ENCODE data around the gene CYP2C18. TPM values are rescaled to one million over a fixed set of nuclear protein-coding genes. Genes with fewer than 3 reads are reported as not detected.
"Not testable (repeated sequence)": the region's sequence is repeated elsewhere in the genome, so short reads cannot be mapped to it uniquely, and the experiment has no call there.

CYP2C18 gene
- polyA plus RNA-seq (2013, experiment 1 of 2) = 0.03 TPM
- polyA plus RNA-seq (2013, experiment 2 of 2) = 0.01 TPM

DNA sequence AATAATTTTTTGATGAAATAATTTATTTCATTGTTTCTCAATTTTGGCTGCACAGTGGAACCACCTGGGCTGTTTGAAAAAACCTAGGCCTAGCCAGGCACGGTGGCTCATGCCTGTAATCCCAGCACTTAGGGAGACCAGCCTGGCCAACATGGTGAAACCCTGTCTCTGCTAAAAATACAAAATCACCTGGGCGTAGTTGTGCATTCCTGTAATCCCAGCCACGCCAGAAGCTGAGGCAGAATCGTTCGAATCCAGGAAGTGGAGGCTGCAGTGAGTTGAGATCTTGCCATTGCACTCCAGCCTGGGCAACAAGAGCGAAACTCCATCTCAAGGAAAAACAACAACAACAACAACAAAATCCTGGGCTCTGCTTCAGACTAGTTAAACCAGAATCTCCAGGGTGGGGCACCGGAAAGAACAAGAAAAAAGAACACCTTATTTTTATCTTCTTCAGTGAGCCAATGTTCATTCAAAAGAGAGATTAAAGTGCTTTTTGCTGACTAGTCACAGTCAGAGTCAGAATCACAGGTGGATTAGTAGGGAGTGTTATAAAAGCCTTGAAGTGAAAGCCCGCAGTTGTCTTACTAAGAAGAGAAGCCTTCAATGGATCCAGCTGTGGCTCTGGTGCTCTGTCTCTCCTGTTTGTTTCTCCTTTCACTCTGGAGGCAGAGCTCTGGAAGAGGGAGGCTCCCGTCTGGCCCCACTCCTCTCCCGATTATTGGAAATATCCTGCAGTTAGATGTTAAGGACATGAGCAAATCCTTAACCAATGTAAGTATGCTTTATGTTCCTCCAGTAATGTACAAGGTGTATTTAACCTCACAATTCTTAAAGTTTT, at the start of gene CYP2C18:
CYP2C18 (plus strand) TSS at position 516 of the 841 bp plus-strand sequence; CDS start at position 607, 91 bp downstream.
- no peak for DNase-seq (ENCODE audit: low spot score)
- H3K4me3 ChIP-seq (ENCODE audit: low read length in 2 of 2) = no peak within 1 kb of the TSS
- peaks cover 0 to 2% of the 10 kb centered on the region in 2 donors for H3K4me1 ChIP-seq (ENCODE audit: control insufficient read depth in 2 of 2, insufficient read depth in 1 of 2, low read depth in 1 of 2, low read length in 2 of 2)
- no peak within 1 kb of the TSS for H2AK5ac ChIP-seq (ENCODE audit: low read depth, low read length)
- no peak within 1 kb of the TSS for H3K4me2 ChIP-seq (ENCODE audit: insufficient read depth, low read length, poor library complexity, severe bottlenecking)
- no peak within 1 kb of the TSS for H2AFZ ChIP-seq (ENCODE audit: low read length)
- no peak within 1 kb of the TSS for H4K8ac ChIP-seq (ENCODE audit: low read depth, low read length)
- no peaks in the 10 kb centered on the region for H3K79me1 ChIP-seq (ENCODE audit: low read depth, low read length)
- H3K27me3 ChIP-seq (ENCODE audit: control insufficient read depth in 3 of 3, insufficient read depth in 3 of 3, low read depth in 1 of 3, low read length in 3 of 3) = no peaks in the 10 kb centered on the region
- H2BK12ac ChIP-seq (ENCODE audit: low read length) = no peak within 1 kb of the TSS
- H2BK5ac ChIP-seq (ENCODE audit: low read length) = no peak within 1 kb of the TSS
- H3K36me3 ChIP-seq (replicated peaks in 1 of 2; ENCODE audit: control insufficient read depth in 2 of 2, insufficient read depth in 2 of 2, low read length in 2 of 2) = no peaks in the 10 kb centered on the region
- no peak within 1 kb of the TSS for H2BK120ac ChIP-seq (ENCODE audit: low read depth, low read length)
- WGBS, 2 donors (ENCODE audit: extremely low coverage in 2 of 2, insufficient read length in 2 of 2, insufficient replicate concordance in 1 of 2) = no CpG with 5 or more reads among the region's 10 CpGs
- H3K9ac ChIP-seq (ENCODE audit: low read depth, low read length, poor library complexity) = no peak within 1 kb of the TSS
- no peak within 1 kb of the TSS for H3K14ac ChIP-seq (ENCODE audit: low read length)
- H3K27ac ChIP-seq (replicated peaks; ENCODE audit: low read length) = no peak within 1 kb of the TSS
- H3K9me3 ChIP-seq (replicated peaks in 1 of 2; ENCODE audit: control insufficient read depth in 2 of 2, insufficient read depth in 1 of 2, low read depth in 1 of 2, low read length in 2 of 2) = no peaks in the 10 kb centered on the region
- H2BK15ac ChIP-seq (ENCODE audit: low read length) = no peak within 1 kb of the TSS
- no peak within 1 kb of the TSS for H3K18ac ChIP-seq (ENCODE audit: low read length)
- H3K23ac ChIP-seq (ENCODE audit: low read depth, low read length, poor library complexity) = no peak within 1 kb of the TSS
- H3K4ac ChIP-seq (ENCODE audit: low read length) = no peak within 1 kb of the TSS
- H4K91ac ChIP-seq (ENCODE audit: low read depth, low read length, poor library complexity) = no peak within 1 kb of the TSS

DNA sequence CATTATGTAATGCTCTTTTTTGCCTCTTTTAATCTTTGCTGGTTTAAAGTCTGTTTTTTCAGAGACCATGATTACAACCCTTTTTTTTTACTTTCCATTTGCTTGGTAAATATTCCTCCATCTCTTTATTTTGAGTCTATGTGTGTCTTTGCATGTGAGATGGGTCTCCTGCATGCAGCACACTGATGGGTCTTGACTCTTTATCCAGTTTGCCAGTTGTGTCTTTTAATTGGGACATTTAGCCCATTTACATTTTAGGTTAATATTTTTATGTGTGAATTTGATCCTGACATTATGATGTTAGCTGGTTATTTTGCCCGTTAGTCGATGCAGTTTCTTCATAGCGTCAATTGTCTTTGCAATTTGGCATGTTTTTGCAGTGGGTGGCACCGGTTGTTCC, 45.4 kb upstream of the CYP2C18 start:
- not testable (repeated sequence) for H3K4me1 ChIP-seq (ENCODE audit: control insufficient read depth in 2 of 2, insufficient read depth in 1 of 2, low read depth in 1 of 2, low read length in 2 of 2); H3K27me3 ChIP-seq (ENCODE audit: control insufficient read depth in 3 of 3, insufficient read depth in 3 of 3, low read depth in 1 of 3, low read length in 3 of 3); H4K8ac ChIP-seq (ENCODE audit: low read depth, low read length); H3K79me1 ChIP-seq (ENCODE audit: low read depth, low read length); H2BK120ac ChIP-seq (ENCODE audit: low read depth, low read length); H2AK5ac ChIP-seq (ENCODE audit: low read depth, low read length); H3K4me2 ChIP-seq (ENCODE audit: insufficient read depth, low read length, poor library complexity, severe bottlenecking); H3K14ac ChIP-seq (ENCODE audit: low read length); H3K36me3 ChIP-seq (replicated peaks in 1 of 2; ENCODE audit: control insufficient read depth in 2 of 2, insufficient read depth in 2 of 2, low read length in 2 of 2); H3K9me3 ChIP-seq (replicated peaks in 1 of 2; ENCODE audit: control insufficient read depth in 2 of 2, insufficient read depth in 1 of 2, low read depth in 1 of 2, low read length in 2 of 2); DNase-seq (ENCODE audit: low spot score); H3K4ac ChIP-seq (ENCODE audit: low read length); H3K23ac ChIP-seq (ENCODE audit: low read depth, low read length, poor library complexity); H4K91ac ChIP-seq (ENCODE audit: low read depth, low read length, poor library complexity); H3K27ac ChIP-seq (replicated peaks; ENCODE audit: low read length); H2BK12ac ChIP-seq (ENCODE audit: low read length); H3K4me3 ChIP-seq (ENCODE audit: low read length in 2 of 2); H3K9ac ChIP-seq (ENCODE audit: low read depth, low read length, poor library complexity); H2BK15ac ChIP-seq (ENCODE audit: low read length); H2AFZ ChIP-seq (ENCODE audit: low read length); H2BK5ac ChIP-seq (ENCODE audit: low read length); H3K18ac ChIP-seq (ENCODE audit: low read length)
- no CpG with 5 or more reads among the region's 4 CpGs for whole genome bisulfite sequencing, 2 donors (ENCODE audit: extremely low coverage in 2 of 2, insufficient read length in 2 of 2, insufficient replicate concordance in 1 of 2)

GRCh38 chr10:94639902-94640301, 43.6 kb upstream of the CYP2C18 start:
- H4K8ac ChIP-seq (ENCODE audit: low read depth, low read length) = no peak overlapping the region
- H3K79me1 ChIP-seq (ENCODE audit: low read depth, low read length) = no peaks in the 10 kb centered on the region
- no peak overlapping the region for H3K9ac ChIP-seq (ENCODE audit: low read depth, low read length, poor library complexity)
- no peak overlapping the region for H4K91ac ChIP-seq (ENCODE audit: low read depth, low read length, poor library complexity)
- H3K23ac ChIP-seq (ENCODE audit: low read depth, low read length, poor library complexity) = no peak overlapping the region
- H3K4ac ChIP-seq (ENCODE audit: low read length) = no peak overlapping the region
- no peak overlapping the region for H3K27ac ChIP-seq (replicated peaks; ENCODE audit: low read length)
- no peak overlapping the region for H2BK15ac ChIP-seq (ENCODE audit: low read length)
- H2BK12ac ChIP-seq (ENCODE audit: low read length) = no peak overlapping the region
- H2BK120ac ChIP-seq (ENCODE audit: low read depth, low read length) = no peak overlapping the region
- H3K4me3 ChIP-seq (ENCODE audit: low read length in 2 of 2) = no peak overlapping the region
- H2AK5ac ChIP-seq (ENCODE audit: low read depth, low read length) = no peak overlapping the region
- H3K9me3 ChIP-seq (replicated peaks in 1 of 2; ENCODE audit: control insufficient read depth in 2 of 2, insufficient read depth in 1 of 2, low read depth in 1 of 2, low read length in 2 of 2) = peaks cover 0 to 1% of the 10 kb centered on the region in 2 donors
- H2AFZ ChIP-seq (ENCODE audit: low read length) = no peak overlapping the region
- no peaks in the 10 kb centered on the region for H3K4me1 ChIP-seq (ENCODE audit: control insufficient read depth in 2 of 2, insufficient read depth in 1 of 2, low read depth in 1 of 2, low read length in 2 of 2)
- H2BK5ac ChIP-seq (ENCODE audit: low read length) = no peak overlapping the region
- WGBS, 2 donors (ENCODE audit: extremely low coverage in 2 of 2, insufficient read length in 2 of 2, insufficient replicate concordance in 1 of 2) = no CpG with 5 or more reads among the region's 8 CpGs
- H3K18ac ChIP-seq (ENCODE audit: low read length) = no peak overlapping the region
- peaks cover 0 to 2% (median 0%) of the 10 kb centered on the region in 3 experiments for H3K27me3 ChIP-seq (ENCODE audit: control insufficient read depth in 3 of 3, insufficient read depth in 3 of 3, low read depth in 1 of 3, low read length in 3 of 3)
- no peak overlapping the region for H3K4me2 ChIP-seq (ENCODE audit: insufficient read depth, low read length, poor library complexity, severe bottlenecking)
- no peak for DNase-seq (ENCODE audit: low spot score)
- no peaks in the 10 kb centered on the region for H3K36me3 ChIP-seq (replicated peaks in 1 of 2; ENCODE audit: control insufficient read depth in 2 of 2, insufficient read depth in 2 of 2, low read length in 2 of 2)
- H3K14ac ChIP-seq (ENCODE audit: low read length) = peak overlapping the region; percentile 71

DNA sequence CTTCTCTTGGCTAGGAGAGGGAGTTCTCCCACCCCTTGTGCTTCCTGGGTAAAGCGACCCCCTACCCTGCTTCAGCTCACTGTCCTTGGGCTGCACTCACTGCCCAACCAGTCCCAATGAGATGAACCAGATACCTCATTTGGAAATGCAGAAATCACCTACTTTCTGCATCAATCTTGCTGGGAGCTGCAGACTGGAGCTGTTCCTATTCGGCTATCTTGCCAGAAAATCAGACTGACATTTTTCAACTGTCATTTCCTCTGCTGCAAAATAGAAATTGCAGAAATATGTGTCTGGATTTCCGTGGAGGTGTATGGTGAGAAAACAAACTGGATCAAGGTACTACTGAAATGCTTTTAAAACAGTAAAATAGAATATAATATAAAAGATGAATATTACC, 43.0 kb upstream of the CYP2C18 start:
- no peaks in the 10 kb centered on the region for H3K79me1 ChIP-seq (ENCODE audit: low read depth, low read length)
- H3K36me3 ChIP-seq (replicated peaks in 1 of 2; ENCODE audit: control insufficient read depth in 2 of 2, insufficient read depth in 2 of 2, low read length in 2 of 2) = no peaks in the 10 kb centered on the region
- no peak overlapping the region for H3K4me3 ChIP-seq (ENCODE audit: low read length in 2 of 2)
- H4K91ac ChIP-seq (ENCODE audit: low read depth, low read length, poor library complexity) = no peak overlapping the region
- H3K18ac ChIP-seq (ENCODE audit: low read length) = no peak overlapping the region
- H3K27ac ChIP-seq (replicated peaks; ENCODE audit: low read length) = no peak overlapping the region
- no peak overlapping the region for H3K23ac ChIP-seq (ENCODE audit: low read depth, low read length, poor library complexity)
- no peak for DNase-seq (ENCODE audit: low spot score)
- H2AK5ac ChIP-seq (ENCODE audit: low read depth, low read length) = no peak overlapping the region
- H2BK12ac ChIP-seq (ENCODE audit: low read length) = no peak overlapping the region
- peak overlapping the region; percentile 48 for H4K8ac ChIP-seq (ENCODE audit: low read depth, low read length)
- H3K27me3 ChIP-seq (ENCODE audit: control insufficient read depth in 3 of 3, insufficient read depth in 3 of 3, low read depth in 1 of 3, low read length in 3 of 3) = peaks cover 0 to 2% (median 0%) of the 10 kb centered on the region in 3 experiments
- H3K9me3 ChIP-seq (replicated peaks in 1 of 2; ENCODE audit: control insufficient read depth in 2 of 2, insufficient read depth in 1 of 2, low read depth in 1 of 2, low read length in 2 of 2) = peaks cover 0 to 1% of the 10 kb centered on the region in 2 donors
- no peak overlapping the region for H2AFZ ChIP-seq (ENCODE audit: low read length)
- no peak overlapping the region for H3K9ac ChIP-seq (ENCODE audit: low read depth, low read length, poor library complexity)
- H3K4me1 ChIP-seq (ENCODE audit: control insufficient read depth in 2 of 2, insufficient read depth in 1 of 2, low read depth in 1 of 2, low read length in 2 of 2) = no peaks in the 10 kb centered on the region
- H2BK120ac ChIP-seq (ENCODE audit: low read depth, low read length) = no peak overlapping the region
- no peak overlapping the region for H3K14ac ChIP-seq (ENCODE audit: low read length)
- H3K4me2 ChIP-seq (ENCODE audit: insufficient read depth, low read length, poor library complexity, severe bottlenecking) = no peak overlapping the region
- no peak overlapping the region for H2BK15ac ChIP-seq (ENCODE audit: low read length)
- WGBS, 2 donors (ENCODE audit: extremely low coverage in 2 of 2, insufficient read length in 2 of 2, insufficient replicate concordance in 1 of 2) = no CpG with 5 or more reads among the region's 3 CpGs
- H3K4ac ChIP-seq (ENCODE audit: low read length) = no peak overlapping the region
- H2BK5ac ChIP-seq (ENCODE audit: low read length) = no peak overlapping the region
